HEK293 (cell line): ENCODE results near the gene SLC25A18.

Experiments
- AEBP2 ChIP-seq: fragments of 450-650 bp; formaldehyde crosslinking; IDR thresholded peaks from 2 replicates; pipeline ENCODE4 v1.5.1; 2016; ENCODE audit warnings: missing biosample characterization, missing genetic modification characterization, borderline replicate concordance
- CTCF ChIP-seq: fragments of 450-650 bp; formaldehyde crosslinking; IDR thresholded peaks from 2 replicates; pipeline ENCODE4 v1.5.1; 2016; ENCODE audit warnings: missing biosample characterization, missing genetic modification characterization
- REST ChIP-seq: fragments of 450-650 bp; formaldehyde crosslinking; IDR thresholded peaks from 2 replicates; pipeline ENCODE4 v1.5.1; 2016; ENCODE audit warnings: missing biosample characterization, missing genetic modification characterization
- YY1 ChIP-seq: fragments of 450-650 bp; formaldehyde crosslinking; IDR thresholded peaks from 2 replicates; pipeline ENCODE4 v1.5.1; 2018; ENCODE audit warnings: missing biosample characterization, missing genetic modification characterization
- ZNF114 ChIP-seq: fragments of 450-650 bp; formaldehyde crosslinking; IDR thresholded peaks from 2 replicates; pipeline ENCODE4 v1.5.0; 2017; ENCODE audit warnings: missing biosample characterization, missing genetic modification characterization
- ZNF146 ChIP-seq: fragments of 450-650 bp; formaldehyde crosslinking; IDR thresholded peaks from 2 replicates; pipeline ENCODE4 v1.5.1; 2016; ENCODE audit warnings: missing biosample characterization, missing genetic modification characterization
- ZNF174 ChIP-seq: fragments of 450-650 bp; formaldehyde crosslinking; IDR thresholded peaks from 2 replicates; pipeline ENCODE4 v1.5.0; 2017; ENCODE audit warnings: missing biosample characterization, mild to moderate bottlenecking, missing genetic modification characterization
- ZNF391 ChIP-seq: fragments of 450-650 bp; formaldehyde crosslinking; IDR thresholded peaks from 2 replicates; pipeline ENCODE4 v1.5.1; 2016; ENCODE audit warnings: low read depth, missing biosample characterization, missing genetic modification characterization, borderline replicate concordance
- ZNF626 ChIP-seq: fragments of 450-650 bp; sonication (Bioruptor Pico); formaldehyde crosslinking; IDR thresholded peaks from 2 replicates; pipeline ENCODE4 v1.5.1; 2018; ENCODE audit warnings: missing biosample characterization, missing genetic modification characterization, inconsistent platforms
- ZNF629 ChIP-seq: fragments of 450-650 bp; formaldehyde crosslinking; IDR thresholded peaks from 2 replicates; pipeline ENCODE4 v1.5.1; 2017; ENCODE audit warnings: missing biosample characterization, missing genetic modification characterization
- TF ChIP-seq, protein P1 (sequence below): fragments of 450-650 bp; formaldehyde crosslinking; IDR thresholded peaks from 2 replicates; pipeline ENCODE4 v1.5.1; 2016; ENCODE audit warnings: missing biosample characterization, missing genetic modification characterization

- TF ChIP-seq CTCF (tag by site-specific recombination) (no peak), ZNF174 (tag by site-specific recombination) (no peak), ZNF629 (tag by site-specific recombination) (no peak), ZNF114 (no peak), ZNF146 (no peak), ZNF626 (tag by site-specific recombination) (no peak), REST (tag by site-specific recombination) (no peak), YY1 (tag by site-specific recombination) (no peak), ZNF391 (tag by site-specific recombination) (no peak), AEBP2 (tag by site-specific recombination) (no peak)
- TF ChIP-seq, protein P1, sequence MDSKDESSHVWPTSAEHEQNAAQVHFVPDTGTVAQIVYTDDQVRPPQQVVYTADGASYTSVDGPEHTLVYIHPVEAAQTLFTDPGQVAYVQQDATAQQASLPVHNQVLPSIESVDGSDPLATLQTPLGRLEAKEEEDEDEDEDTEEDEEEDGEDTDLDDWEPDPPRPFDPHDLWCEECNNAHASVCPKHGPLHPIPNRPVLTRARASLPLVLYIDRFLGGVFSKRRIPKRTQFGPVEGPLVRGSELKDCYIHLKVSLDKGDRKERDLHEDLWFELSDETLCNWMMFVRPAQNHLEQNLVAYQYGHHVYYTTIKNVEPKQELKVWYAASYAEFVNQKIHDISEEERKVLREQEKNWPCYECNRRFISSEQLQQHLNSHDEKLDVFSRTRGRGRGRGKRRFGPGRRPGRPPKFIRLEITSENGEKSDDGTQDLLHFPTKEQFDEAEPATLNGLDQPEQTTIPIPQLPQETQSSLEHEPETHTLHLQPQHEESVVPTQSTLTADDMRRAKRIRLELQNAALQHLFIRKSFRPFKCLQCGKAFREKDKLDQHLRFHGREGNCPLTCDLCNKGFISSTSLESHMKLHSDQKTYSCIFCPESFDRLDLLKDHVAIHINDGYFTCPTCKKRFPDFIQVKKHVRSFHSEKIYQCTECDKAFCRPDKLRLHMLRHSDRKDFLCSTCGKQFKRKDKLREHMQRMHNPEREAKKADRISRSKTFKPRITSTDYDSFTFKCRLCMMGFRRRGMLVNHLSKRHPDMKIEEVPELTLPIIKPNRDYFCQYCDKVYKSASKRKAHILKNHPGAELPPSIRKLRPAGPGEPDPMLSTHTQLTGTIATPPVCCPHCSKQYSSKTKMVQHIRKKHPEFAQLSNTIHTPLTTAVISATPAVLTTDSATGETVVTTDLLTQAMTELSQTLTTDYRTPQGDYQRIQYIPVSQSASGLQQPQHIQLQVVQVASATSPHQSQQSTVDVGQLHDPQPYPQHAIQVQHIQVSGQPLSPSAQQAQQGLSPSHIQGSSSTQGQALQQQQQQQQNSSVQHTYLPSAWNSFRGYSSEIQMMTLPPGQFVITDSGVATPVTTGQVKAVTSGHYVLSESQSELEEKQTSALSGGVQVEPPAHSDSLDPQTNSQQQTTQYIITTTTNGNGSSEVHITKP (tag by site-specific recombination) = no peak
These were observed 19.9 kb downstream of the SLC25A18 start for GRCh38 chr22:17583151-17583550.
